HUDEP-2 (cell line): Measurements from ENCODE around the gene UBE2C.
"Not testable (repeated sequence)": the region's sequence is repeated elsewhere in the genome, so short reads cannot be mapped to it uniquely, and the experiment has no call there.

ENCODE experiments used
- DNase-seq, 76 experiments: peaks; one replicate each; lab custom pipeline; 2025; ENCODE audit not compliant: unreplicated experiment in 76 of 76; lab: John Stamatoyannopoulos, UW

Gene UBE2C

DNA sequence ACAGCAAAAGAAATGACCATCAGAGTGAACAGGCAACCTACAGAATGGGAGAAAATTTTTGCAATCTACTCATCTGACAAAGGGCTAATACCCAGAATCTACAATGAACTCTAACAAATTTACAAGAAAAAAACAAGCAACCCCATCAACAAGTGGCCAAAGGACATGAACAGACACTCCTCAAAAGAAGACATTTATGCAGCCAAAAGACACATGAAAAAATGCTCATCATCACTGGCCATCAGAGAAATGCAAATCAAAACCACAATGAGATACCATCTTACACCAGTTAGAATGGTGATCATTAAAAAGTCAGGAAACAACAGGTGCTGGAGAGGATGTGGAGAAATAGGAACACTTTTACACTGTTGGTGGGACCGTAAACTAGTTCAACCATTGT, 14.9 kb upstream of the UBE2C start:
- DNase-seq, result not testable (repeated sequence)

DNA sequence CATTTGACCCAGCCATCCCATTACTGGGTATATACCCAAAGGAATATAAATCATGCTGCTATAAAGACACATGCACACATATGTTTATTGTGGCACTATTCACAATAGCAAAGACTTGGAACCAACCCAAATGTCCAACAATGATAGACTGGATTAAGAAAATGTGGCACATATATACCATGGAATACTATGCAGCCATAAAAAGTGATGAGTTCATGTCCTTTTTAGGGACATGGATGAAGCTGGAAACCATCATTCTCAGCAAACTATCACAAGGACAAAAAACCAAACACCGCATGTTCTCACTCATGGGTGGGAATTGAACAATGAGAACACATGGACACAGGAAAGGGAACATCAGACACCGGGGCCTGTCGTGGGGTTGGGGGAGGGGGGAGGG, 14.5 kb upstream of the UBE2C start:
- DNase-seq, result not testable (repeated sequence)

DNA sequence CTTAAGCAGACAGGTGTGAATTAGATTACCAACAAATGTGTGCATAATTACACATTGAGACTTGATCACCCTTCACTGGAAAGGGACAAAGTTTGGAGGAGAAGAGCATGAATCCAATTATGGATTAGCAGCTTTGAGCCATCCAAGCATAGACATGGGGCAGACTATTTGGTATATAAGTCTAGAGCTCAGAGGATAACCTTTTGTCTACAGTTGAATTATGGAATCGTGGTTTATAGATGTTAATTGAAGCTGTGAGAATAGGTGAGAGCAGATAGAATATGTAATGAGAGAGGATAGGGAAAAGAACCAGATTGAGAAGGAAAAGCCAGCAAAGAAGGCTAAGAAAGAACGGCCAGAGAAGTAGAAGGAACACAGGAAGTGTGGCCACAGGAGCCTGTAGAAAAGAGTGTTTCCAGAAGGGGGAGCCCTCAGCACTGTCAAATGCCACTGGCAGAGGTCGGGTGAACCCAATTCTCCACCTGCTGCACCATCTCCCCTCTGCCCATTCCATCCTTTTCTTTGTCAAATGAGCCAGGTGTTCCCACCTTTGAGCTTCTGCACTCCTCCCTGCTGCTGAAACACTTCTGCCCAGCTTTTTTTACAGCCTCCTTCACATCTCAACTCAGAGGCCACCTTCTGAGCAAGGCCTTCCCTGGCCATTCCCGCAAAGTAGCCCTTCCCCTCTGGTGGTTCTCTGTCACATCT, 13.4 kb upstream of the UBE2C start:
- DNase-seq, result peak in 54 of 76 experiments; percentile 6 to 71 (median 40)

DNA sequence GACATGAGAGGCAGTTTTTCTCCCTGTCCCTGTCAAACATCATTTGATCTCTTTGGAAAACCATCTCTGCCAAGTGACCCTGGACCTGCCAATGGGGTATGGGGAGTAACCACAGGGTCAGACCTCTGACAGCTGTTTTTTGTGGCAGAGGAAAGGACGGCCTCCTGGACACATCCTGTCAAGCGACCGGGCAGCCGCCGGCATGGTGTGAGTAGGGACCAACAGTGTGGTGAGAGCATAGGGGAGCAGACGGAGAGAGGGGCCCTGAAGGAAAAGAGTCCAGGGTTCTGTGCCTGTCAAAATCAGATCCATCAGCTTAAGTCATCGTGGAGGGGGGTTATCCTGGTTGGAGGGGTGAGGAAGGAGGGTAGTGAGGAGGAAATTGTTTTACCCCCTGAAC, 10.6 kb upstream of the UBE2C start:
- no peak for DNase-seq

DNA sequence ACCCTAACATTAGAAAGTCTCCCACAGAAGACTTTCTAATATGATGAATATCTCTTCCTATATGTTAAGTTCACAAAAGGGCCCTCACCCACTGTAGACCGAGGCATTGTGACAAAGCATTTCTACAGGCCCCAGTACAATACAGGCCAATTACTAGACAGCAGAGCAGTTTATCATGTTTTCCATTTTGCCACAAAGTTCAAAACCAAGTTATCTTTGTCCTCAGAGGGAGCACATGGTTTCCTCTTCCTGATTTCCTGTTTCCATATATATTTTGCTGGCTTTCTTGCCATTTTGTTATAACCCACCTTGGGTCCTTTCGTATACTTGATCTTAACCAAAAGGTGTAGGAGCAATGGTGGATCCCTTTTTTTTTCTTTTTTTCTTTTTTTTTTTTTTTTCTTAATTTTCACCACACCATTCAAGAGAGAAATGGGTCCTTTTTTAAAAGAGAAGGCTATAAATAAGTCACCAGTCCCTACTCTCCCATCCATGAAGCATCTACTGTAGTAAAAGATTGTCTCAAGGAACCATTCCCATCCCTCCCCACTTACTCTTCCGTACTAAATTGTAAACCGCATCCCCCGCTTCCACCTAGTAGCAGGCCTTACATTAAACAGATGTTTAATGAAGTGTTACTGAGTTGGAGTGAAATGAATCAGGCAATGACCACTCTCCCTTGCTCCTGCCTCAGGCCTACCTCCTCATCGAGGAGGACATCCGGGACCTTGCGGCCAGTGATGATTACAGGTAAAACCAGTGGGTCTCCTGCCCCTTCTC, 2.1 kb upstream of the UBE2C start:
- DNase-seq, result no peak

DNA sequence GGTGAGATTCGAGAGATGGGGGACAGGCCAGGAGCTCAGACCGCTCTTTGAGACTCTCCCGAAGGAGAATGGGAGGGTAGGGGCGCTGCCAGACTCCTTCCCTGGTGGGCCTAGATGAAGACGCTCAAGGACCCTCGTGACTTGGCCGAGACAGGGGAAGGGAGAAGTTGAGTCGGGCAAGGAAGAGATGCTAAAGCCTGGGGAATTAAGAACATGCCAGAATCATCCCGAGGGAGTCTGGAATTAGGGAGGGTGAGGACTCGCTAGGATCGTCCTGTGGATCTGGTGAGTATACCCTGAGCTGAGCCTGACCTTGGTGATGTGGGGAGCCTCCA, 529 bp downstream of the UBE2C start:
- DNase-seq, result no peak

DNA sequence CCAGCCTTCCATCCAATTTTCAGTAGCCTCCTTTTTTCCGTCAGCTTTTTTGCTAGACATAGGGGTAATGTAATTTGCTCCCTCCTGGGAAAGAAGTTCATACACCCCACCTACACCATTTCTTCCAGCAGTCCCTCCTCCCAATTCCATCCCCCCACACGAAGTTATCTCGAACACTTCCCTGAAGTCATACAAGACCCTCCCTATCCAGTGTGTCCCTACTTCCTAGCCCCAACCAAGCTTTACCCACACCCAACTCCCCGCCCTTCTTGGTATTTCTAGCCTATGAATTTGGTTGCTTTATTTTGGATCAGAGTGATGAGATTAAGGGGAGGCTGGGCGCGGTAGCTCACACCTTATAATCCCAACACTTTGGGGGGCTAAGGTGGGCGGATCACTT, 1.0 kb downstream of the UBE2C start:
- DNase-seq, result no peak

DNA sequence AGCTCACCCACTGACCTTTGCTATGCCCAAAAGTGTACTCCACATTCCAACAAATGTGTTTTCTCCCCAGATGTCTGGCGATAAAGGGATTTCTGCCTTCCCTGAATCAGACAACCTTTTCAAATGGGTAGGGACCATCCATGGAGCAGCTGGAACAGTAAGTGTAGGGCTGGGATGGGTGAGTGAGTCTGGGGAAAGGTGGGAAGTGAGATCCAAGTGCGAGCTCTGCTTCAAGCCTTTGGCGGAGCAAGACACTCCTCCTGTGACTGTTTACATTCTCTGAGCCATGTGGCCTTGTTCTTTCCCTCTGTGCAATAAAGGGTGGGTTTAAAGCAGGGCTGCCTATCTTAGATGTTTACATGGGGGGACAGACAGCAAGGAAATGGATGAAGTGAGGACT, 1.9 kb downstream of the UBE2C start:
- DNase-seq, result no peak

DNA sequence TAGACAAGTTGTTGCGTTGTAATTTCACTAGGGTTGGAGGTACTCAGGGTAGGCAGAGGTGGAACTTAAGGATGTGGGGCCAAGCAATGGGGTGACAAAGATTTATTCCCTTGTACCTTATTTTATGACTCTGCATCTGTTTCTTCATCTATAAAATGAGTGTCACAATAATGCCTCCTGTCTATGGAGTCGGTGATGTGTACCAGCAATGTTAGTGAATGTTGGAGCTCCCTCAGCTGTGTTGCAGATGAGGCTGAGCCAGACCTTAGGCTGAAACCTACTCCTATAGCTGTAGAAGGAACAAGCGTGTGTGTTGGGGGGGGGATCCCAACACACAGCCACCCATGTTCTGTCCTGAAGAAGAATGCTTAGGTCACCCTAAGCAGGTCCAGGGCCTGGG, 4.5 kb downstream of the UBE2C start:
- no peak for DNase-seq

DNA sequence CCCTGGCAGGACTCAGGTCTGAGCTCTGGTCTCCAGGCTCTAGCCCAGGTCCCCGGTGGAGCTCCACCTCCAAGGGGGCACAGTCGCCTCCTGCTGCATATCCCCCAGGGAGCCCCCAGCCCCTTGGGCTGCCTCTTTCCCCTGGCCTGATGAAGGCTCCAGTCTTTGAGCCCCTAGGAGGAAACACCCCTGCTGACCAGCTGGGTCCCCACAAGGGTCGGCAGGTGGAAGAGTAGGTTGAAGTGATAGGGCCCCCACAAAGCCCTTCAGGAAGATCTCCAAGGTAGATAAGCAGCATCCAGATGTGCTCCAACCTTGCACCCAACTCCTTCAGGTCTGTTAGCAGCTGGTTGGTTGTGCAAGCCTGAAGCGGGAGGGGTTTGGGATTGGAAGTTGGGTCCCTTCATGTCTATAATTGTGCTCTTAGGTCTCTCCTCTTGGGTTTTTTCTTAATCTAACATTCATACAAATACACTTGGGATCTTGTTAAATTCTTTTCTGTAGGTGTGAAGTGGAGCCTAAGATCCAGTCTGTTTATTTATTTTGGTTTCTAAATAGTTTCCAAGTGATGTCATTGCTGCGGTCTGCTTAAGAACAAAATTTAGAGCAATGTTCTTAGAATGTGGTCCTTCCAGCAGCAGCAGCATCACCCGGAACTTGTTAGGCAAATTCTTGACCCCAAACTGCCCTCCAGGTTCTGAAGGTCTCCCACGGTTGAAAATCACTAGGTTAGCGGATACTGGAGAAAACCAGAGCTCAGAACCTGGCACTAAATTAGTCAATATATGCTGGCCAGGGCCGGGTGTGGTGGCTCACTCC, 5.1 kb downstream of the UBE2C start:
- no peak for DNase-seq

DNA sequence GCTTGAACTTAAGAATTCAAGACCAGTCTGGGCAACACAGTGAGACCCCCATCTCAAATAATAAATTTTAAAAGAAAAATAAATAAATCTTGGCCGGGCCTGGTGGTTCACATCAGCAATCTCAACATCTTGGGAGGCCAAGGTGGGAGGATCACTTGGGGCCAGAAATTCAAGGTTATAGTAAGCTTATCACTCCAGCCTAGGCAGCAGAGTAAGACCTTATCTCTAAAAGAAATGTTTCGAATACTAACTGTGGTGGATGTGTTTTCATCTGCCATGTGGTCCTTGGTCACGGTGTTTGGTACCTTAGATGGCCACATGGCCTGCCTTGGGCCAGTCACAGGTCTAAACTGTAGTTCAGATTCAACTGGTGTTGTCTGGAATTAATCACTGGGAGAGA, 5.8 kb downstream of the UBE2C start:
- peak in 8 of 76 experiments; percentile 11 to 52 (median 20) for DNase-seq

DNA sequence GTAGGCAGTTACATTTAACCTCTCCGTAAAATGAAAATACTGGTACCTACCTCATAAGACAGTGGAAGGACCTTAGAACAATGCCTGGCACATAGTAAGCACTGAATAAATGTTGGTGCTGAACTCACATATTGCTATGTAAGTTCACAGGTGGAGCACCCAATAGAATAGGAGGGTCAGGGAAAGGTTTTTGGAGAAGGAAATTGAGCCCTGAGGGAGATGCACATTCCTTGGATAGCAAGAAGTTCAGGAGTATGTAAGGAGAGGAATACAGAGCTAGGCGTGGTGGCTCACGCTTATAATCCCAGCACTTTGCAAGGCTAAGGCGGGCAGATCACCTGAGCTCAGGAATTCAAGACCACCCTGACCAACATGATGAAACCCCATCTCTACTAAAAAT, 7.0 kb downstream of the UBE2C start:
- DNase-seq, result no peak

DNA sequence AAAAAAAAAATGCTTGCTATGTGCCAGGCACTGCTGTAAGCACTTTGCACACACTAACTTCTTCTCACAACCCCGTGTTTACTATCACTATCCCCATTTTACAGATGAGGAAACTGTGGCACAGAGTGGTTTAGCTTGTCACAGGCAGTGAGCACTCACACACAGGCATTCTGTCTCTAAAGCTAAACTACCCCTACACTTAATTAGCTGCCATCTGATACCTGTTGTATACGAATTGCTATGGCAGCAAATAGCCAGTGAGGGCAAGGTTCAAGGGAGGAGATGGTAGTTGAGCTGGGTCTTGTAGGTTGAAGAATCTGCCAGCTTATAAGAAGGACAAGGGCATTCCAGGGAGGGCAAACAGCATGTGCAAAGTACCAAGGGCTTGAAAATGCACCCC, 9.5 kb downstream of the UBE2C start:
- no peak for DNase-seq

DNA sequence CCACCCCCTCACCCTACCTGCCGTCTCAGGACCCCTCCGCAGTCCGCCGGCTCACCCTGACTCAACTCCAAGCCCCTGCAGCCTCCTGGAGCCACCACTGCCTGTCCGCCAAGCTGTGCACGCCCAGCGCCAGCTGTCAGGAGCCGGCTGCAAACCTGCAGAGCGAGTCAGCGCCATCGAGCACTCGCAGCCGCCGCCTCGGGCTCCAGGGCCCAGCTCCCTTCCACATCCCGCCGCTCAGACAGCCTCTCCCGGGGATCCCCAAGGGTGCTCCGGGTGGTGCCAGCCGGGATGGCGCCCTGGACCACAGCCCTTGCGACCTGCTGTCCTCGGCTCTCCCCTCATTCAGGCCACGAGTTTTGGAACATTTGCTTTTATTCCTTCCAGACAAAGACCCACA, 10.4 kb downstream of the UBE2C start:
- DNase-seq, result peak in 1 of 76 experiments; percentile 16

DNA sequence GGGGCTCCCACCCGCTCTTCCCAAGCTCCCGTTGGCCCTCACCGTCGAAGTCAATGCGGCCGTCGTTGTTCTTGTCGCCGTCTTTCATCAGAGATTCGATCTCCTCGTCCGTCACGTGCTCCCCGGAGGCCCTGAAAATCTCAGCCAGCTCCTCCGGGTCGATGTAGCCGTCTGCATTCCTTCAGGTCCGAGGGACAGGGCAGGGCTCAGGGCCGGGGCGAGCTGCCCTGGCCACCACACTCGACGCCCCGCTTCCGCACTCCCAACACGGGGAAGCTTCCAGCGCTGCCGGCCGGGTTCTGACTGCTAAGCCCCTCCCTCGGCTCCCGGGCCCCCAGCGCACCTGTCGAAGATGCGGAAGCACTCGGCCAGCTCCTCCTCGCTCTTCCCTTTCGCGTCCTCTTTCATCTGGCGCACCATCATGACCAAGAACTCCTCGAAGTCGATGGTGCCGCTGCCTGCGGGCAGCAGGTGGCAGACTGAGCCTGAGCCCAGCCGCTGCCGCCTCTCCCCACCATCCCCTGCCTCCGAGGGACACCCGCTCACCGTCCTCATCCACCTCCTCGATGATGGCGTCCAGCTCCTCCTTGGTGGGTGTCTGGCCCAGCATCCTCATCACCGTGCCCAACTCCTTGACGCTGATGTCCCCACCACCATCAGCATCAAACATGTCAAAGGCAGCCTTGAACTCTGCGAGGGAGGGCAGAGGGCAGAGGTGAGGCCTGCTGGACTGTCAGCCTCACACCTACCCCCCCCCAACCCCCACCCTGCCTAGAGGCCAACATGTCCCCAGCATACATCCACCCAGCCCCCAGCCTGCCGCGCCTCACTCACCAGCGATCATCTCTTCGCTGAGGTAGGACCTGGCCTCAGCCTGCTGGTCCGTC, 11.7 kb downstream of the UBE2C start:
- peak in 51 of 76 experiments; percentile 6 to 64 (median 36) for DNase-seq

DNA sequence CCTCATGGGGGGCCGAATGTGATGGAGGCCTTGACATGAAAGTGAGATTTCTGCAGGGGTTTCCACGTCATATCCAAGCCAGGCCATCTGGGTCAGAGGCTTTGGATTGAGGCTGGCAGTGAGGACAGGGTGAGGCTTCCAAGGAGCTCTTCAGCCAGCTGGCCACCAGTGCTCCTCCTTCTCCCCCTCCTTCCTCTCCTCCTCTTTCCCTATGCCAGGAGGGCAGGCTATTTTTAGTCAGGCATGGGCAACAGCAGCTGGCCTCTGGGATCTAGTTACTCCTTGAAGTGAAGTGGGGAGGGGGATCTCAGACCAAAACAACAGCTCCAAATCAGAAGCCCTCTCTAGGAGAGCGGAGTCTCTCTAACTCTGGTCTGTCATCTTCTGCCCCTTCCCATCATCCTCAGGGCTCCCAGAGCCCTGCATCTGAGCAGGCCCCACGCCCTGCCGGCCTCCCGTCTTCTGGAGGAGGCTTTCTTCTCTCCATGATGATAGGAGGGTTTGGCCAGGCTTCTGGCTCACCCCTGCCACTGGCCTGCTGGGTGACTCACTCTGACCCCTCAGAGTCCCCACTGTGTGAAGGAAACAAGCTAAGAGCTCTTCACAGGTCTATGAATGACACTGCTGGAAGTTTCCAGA, 14.1 kb downstream of the UBE2C start:
- DNase-seq, result peak in 8 of 76 experiments; percentile 7 to 29 (median 15)

DNA sequence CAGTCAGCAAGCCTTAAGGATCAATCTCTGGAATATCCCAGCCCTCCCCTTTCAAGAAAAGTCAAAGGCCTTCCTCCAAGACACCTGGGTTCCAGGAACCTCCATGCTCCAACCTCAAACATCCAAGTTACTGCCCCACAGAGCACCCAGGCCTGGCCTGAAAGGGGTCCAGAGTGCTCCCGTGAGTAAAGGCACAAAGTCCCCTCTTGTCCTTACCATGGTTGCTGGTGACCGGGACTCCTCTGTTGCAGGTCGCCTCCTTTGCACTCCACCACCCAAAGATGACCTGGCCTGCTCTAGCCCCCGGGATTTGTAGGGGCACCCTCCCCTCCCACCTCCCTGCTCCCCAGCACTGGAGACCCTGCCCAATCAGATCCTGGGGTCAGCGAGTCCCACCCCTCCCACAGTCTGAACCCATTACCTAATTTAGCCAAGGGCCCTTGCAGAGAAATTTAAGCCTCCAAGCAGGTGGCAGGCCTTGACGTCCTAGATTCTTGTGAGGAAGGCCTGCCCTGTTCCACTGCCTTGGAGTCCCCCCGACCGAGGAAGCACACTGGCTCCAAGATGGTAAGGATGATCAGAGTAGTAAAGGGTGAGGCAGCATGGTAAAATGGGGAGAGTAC, 14.7 kb downstream of the UBE2C start, which contains the start of gene TNNC2:
TSS of gene TNNC2 (minus strand) at position 283 of the 623 bp plus-strand sequence. CDS start at position 219, 64 bp downstream.
- DNase-seq, result no peak

DNA sequence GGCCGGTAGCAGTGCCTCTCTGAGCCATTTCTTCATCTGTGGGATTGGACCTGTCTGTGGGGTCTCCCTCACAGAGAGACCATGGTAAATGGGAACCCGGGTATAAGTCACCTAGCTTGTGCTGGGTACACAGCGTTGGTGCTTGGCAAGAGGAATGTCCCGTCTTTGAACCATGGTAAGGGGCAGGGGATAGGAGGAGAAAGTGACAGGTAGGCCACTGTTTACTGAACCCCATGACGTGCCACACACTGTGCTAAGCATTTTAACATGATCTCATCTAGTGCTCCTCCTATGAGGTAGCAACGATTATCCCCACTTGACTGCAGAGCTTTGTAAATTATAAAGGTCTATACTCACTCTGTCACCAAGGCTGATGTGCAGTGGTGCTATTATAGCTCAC, 15.3 kb downstream of the UBE2C start:
- no peak for DNase-seq

DNA sequence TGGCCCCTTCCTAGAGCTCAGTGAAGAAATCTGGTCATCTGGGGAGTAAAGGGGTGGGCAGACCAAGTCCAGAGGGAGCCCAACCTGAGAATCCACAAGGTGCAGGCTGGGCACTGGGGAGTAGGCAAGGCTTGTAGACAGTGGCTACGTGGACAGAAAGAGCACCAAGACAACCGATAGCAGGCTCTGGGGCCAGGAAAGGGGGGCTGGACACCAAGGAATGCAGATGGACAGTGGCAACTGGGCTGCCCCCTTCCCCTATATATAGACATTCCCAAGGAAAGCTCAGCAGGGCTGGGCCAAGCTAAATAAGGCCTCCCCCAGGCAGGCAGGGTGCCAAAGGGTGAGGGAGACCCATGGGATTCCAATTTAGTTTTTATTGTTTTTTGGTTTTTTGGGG, 16.1 kb downstream of the UBE2C start:
- no peak for DNase-seq
